GM10847 (cell line): ENCODE data around the gene COA8.

Experiments
- POLR2A ChIP-seq: IDR thresholded peaks from 2 replicates; pipeline ENCODE4 v1.6.1; 2011; ENCODE audit not compliant: insufficient read length; ENCODE audit errors: extremely low read depth

The COA8 gene

DNA sequence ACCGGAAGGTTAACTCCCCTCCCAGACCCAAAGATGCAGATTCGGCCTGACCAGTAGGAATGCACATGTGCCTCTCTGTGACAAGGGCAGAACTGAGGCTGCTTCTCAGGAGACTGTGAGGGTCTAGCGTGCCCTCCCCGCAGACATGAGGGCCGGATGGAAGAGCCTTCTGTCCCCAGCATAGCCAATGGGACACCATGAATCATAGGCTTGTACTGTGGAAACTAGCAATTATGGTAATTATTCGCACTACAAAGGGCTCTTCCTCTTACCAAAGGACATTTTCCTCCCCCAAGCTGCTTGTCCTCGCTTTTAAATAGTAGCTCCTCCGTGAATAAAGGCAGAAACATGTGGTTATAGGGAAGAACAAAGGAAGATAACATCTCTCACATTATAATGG lies 6.2 kb downstream of the COA8 start:
- no peak for TF ChIP-seq POLR2A

DNA sequence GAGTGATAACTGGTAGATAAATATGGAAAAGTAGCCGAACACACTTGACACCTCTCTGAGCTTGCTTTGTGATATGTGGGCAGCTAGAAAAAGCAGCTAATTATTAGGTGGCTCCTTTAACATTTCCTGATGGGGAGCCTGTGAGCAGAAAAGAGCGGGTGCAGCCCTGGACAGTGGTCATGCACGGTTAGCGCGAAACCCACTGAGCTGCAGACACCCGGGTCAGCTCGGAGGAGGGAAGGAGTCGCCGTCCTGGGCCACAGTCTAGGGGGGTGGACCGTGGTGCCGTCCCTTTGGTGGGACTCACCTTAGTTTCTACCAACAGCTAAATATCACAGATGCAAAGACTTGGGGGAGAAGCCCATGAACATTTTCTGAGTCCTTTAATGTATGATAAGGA lies 6.6 kb downstream of the COA8 start:
- TF ChIP-seq POLR2A: no peak

GRCh38 chr14:103574104-103574503 lies 11.3 kb downstream of the COA8 start:
- TF ChIP-seq POLR2A: no peak

DNA sequence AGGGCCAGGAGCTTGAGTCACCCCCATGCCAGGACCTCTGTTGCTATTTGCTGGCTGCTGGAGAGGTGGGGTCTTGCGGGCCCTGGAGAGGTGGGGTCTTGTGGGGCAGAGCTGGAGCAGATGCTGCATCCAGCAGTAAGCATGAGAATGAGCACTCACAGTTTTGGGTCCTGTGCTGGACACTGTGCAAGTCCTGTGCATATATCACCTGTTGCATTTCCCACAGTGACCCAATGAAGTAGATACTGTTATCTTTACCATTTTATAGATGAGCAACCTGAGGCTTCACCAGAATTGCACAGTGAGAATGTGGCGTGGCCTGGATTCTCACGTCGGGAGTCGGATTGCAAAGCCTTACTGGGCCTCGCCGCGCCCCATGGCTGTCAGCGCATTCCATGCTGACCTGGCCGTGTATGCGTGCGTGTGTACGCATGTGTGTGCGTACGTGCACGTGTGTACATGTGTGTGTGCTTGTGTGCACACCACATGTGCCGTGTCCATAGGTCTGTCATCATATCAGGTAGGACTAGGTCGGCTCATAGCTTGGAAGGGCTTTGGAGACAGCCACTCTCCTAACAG lies 12.0 kb downstream of the COA8 start:
- no peak for TF ChIP-seq POLR2A

DNA sequence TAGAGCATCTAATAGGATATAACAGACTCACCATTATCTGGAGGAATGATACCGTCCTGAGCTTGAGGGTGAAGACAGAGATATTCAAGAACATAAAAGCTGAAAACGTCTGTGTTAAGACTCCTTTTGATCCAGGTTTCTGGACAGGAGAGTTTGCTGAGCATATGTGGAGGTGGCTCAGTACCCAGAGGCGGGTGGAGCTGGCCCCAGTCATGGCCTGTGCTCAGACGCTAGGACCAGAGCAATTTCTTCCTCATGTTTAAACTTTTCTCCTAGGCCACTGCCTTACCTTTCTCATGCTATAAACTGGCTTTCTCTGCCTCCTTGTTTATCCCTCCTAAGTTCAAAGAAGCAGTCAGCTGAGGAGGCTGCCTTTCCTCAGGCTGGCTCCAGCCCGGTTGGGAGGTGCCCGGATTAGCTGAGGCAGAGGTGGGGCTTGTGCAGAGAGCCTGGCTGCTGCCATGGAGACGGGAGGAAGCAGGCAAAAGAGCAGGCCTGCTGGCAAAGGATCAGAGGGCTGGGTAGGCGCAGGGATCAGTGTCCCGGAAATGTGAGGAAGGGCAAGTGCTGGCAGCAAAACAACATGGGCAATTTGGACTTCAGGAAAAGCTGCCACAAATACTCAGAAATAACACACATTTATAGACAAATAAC lies 13.7 kb downstream of the COA8 start:
- no peak for TF ChIP-seq POLR2A

- no peak for TF ChIP-seq POLR2A
These were observed 15.8 kb downstream of the COA8 start for GRCh38 chr14:103578401-103579075.

GRCh38 chr14:103581206-103581605 lies 18.4 kb downstream of the COA8 start:
- TF ChIP-seq POLR2A: no peak

DNA sequence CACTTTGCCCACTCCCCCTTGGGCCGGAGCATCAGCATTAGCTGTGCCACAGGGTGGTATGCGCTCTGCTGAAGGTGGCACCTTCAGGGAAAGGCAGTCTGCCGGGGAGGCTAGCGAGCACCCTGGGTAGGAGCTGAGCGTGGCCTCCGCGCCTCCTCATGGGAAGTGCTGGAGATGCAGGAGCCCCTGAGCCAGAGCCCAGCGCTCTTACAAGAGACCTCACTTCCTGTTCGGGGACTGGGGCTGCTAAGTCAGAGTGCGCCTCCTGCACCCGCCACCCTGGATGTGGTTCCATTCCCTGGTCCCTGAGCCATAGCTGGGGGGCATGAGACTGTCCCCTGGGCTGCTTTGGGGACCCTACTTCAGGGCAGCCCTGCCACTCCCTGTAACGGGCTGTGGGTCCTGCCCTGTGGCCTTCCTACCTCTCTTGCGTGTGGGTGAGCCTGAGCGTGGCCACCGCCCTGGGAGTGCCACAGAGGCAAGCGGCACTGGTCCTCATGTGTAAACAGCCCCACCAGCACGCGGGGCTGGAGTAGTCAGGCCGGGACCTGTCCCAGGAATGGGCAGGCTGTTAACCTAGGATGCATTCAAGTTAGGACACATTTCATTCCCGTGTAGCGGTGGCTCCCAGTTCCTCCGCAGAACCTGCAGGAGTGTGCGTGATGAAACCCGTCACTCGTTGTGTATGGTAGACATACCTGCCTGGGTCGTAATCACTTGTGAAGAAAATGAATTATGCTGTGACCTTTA lies 19.4 kb downstream of the COA8 start:
- no peak for TF ChIP-seq POLR2A

GRCh38 chr14:103584326-103584915 lies 21.7 kb downstream of the COA8 start:
- no peak for TF ChIP-seq POLR2A

- no peak for TF ChIP-seq POLR2A
These were observed 30.8 kb downstream of the COA8 start for GRCh38 chr14:103593577-103593976.

DNA sequence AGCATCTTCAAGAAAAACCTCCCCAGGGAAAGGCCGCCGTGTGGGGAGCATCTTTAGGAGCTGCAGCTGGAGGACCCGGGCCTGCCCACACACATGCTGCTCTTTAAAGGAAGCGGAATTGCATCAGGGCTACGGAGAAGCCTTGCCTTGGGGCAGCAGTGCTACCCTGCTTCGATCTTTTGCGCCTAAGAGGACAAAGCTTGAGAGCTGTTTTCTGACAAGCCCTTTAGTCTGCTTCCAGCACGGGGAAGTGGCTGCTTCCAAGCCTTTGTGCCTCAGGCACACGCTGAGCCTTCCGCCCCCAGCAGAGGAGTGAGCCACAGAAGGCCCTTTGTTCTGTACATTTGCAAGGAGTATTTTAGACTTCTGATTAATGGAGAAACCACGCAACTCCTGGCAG lies 31.5 kb downstream of the COA8 start:
- TF ChIP-seq POLR2A: no peak

GRCh38 chr14:103597623-103598377 lies 35.0 kb downstream of the COA8 start:
- TF ChIP-seq POLR2A: no peak

GRCh38 chr14:103600503-103600902 lies 37.7 kb downstream of the COA8 start:
- TF ChIP-seq POLR2A: no peak

- no peak for TF ChIP-seq POLR2A
These were observed 41.9 kb downstream of the COA8 start for GRCh38 chr14:103604620-103605019.

DNA sequence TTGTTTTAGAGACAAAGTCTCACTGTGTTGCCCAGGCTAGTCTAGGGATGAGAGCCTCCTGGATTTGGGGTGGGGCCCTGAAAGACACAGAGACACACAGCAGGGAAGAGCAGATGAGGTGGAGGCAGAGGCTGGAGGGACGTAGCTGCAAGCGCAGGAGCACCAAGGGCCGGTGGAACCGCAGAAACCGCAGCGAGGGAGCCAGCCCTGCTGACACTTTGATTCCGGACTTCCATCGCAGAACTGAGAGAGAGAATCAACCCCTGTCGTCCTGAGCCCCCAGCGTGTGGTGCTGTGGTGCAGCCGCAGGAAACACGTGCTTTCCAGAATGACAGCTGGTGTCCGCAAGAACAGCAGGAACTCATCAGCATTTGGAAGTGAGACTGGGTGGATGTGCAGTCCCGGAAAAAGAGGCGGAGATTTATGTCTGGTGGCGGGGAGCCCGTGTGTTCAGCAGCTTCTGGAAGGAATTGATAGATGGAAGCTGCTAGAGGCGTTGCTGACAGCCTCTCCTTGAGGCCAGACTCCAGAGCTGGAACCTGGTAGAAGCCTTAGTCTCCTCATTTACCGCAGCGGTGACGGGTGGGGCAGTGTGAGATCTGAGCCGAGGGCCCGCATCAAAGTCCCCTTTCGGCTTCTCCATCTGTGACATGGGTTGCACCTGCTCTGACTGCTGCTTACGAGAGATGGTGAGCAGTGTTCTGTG lies 44.4 kb downstream of the COA8 start:
- no peak for TF ChIP-seq POLR2A

DNA sequence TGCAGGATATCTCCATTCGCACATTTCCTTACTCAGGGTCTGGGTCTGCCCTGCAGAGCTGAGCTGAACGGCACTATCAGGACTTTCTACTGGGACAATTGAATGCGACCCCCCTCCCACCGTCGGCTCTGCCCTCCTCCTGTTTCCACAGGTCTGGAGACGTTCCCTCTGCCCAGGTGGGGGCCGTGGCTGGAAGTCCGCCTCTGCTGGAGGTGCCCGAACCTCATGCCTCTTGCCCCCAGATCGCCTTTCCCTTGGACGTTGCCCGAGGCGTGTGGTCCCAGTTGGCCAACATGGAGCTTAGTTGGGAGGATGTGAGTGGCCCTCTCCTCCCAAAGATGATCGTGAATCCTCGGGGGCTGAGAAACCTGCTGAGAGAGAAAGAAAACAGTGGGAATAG lies 45.1 kb downstream of the COA8 start:
- no peak for TF ChIP-seq POLR2A
